HL-60 (cell line): ENCODE results near the gene CEP350.

Experiments used
- DNase-seq, 2 experiments: peaks; one replicate each; pipeline ENCODE4 v3.0.0-alpha.2; 2010 to 2020; ENCODE audit warnings: low read depth in 1 of 2, low spot score in 1 of 2
- H3K27ac ChIP-seq: fragments of 250-450 bp; sonication (Bioruptor Pico); replicated peaks from 2 replicates; pipeline ENCODE4 v1.5.1; 2020; ENCODE audit warnings: mild to moderate bottlenecking, moderate library complexity
- H3K27me3 ChIP-seq: fragments of 250-450 bp; sonication (Bioruptor Pico); 2 replicates; pipeline ENCODE4 v1.5.1; 2021; ENCODE audit warnings: mild to moderate bottlenecking, moderate library complexity; ENCODE audit not compliant: insufficient read depth, poor library complexity, severe bottlenecking
- H3K4me3 ChIP-seq: replicated peaks from 2 replicates; pipeline ENCODE4 v1.5.1; 2011; ENCODE audit warnings: mild to moderate bottlenecking, control low read depth, low read length; ENCODE audit not compliant: insufficient read depth
- CTCF ChIP-seq: IDR thresholded peaks from one replicate; pipeline ENCODE4 v1.5.1; 2011; ENCODE audit warnings: low read length, control low read depth, inconsistent platforms; ENCODE audit not compliant: insufficient read depth
- GABPA ChIP-seq: IDR thresholded peaks from 2 replicates; pipeline ENCODE4 v1.6.1; 2012; ENCODE audit warnings: low read depth
- POLR2AphosphoS5 ChIP-seq: IDR thresholded peaks from 2 replicates; pipeline ENCODE4 v1.6.1; 2012; ENCODE audit warnings: low read depth
- REST ChIP-seq: IDR thresholded peaks from 2 replicates; pipeline ENCODE4 v1.6.1; 2012; ENCODE audit warnings: low read depth; ENCODE audit not compliant: insufficient replicate concordance
- SPI1 ChIP-seq: IDR thresholded peaks from 2 replicates; pipeline ENCODE4 v1.6.1; 2012; ENCODE audit warnings: low read depth, mild to moderate bottlenecking, borderline replicate concordance

Gene CEP350

GRCh38 chr1:180062452-180062971 lies 107.9 kb downstream of the CEP350 start:
- H3K4me3 ChIP-seq, result no peak overlapping the region
- TF ChIP-seq REST, result no peak
- TF ChIP-seq CTCF, result no peak
- no peak for TF ChIP-seq GABPA
- TF ChIP-seq SPI1, result no peak
- TF ChIP-seq POLR2AphosphoS5, result no peak
- H3K27me3 ChIP-seq, result no peaks in the 10 kb centered on the region
- H3K27ac ChIP-seq, result no peak overlapping the region
- DNase-seq, result no peak

GRCh38 chr1:180065408-180065807 lies 110.8 kb downstream of the CEP350 start:
- Histone ChIP-seq H3K27me3 (no peaks in the 10 kb centered on the region), H3K27ac (no peak overlapping the region), H3K4me3 (no peak overlapping the region)
- TF ChIP-seq GABPA, result no peak
- TF ChIP-seq REST, result no peak
- TF ChIP-seq CTCF, result no peak
- no peak for TF ChIP-seq POLR2AphosphoS5
- TF ChIP-seq SPI1, result no peak
- no peak for DNase-seq

- no peak for DNase-seq
- no peak overlapping the region for H3K27ac ChIP-seq
- TF ChIP-seq SPI1 (no peak), REST (no peak), CTCF (no peak), POLR2AphosphoS5 (no peak), GABPA (no peak)
Observed at GRCh38 chr1:180066150-180066549, 111.5 kb downstream of the CEP350 start.

More at GRCh38 chr1:180066150-180066549, 111.5 kb downstream of the CEP350 start:
- H3K4me3 ChIP-seq, result no peak overlapping the region
- H3K27me3 ChIP-seq, result no peaks in the 10 kb centered on the region
